Rectal smooth muscle tissue (tissue), 1 donor: ENCODE data around the gene DPP6.

ENCODE experiments used
- H3K27ac ChIP-seq: one replicate; pipeline ENCODE4 v1.7.0; 2013; ENCODE audit warnings: low read depth, low read length, inconsistent platforms
- H3K27me3 ChIP-seq: one replicate; pipeline ENCODE4 v1.7.0; 2013; ENCODE audit warnings: low read length; ENCODE audit not compliant: control insufficient read depth, insufficient read depth
- H3K36me3 ChIP-seq: one replicate; pipeline ENCODE4 v1.7.0; 2013; ENCODE audit warnings: low read length; ENCODE audit not compliant: control insufficient read depth, insufficient read depth
- H3K4me1 ChIP-seq: one replicate; pipeline ENCODE4 v1.7.0; 2013; ENCODE audit warnings: low read length; ENCODE audit not compliant: control insufficient read depth, insufficient read depth
- H3K4me3 ChIP-seq: one replicate; pipeline ENCODE4 v1.7.0; 2013; ENCODE audit warnings: low read length
- H3K9ac ChIP-seq: one replicate; pipeline ENCODE4 v1.7.0; 2013; ENCODE audit warnings: low read length

The DPP6 gene

DNA sequence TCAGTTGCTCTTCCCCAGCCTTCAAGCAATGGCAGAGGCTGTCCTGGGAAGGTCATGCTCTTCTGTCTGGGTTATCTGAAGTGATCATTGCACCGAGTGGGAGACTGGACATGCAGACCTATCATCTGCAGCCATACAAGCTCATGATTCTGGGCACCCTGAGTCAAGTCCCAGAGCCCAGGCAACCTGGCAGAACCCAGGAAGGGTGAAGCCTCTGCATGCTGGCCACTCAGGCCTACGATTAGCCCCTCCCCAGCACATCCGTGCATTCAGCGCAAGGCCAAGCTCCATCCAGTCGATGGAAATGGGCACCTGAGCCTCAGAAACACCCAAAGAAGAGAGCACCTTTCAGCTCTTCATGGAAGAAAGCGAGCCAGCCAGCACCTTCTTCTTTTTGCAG lies 688.9 kb downstream of the DPP6 start:
- no peaks in the 10 kb centered on the region for H3K27me3 ChIP-seq

DNA sequence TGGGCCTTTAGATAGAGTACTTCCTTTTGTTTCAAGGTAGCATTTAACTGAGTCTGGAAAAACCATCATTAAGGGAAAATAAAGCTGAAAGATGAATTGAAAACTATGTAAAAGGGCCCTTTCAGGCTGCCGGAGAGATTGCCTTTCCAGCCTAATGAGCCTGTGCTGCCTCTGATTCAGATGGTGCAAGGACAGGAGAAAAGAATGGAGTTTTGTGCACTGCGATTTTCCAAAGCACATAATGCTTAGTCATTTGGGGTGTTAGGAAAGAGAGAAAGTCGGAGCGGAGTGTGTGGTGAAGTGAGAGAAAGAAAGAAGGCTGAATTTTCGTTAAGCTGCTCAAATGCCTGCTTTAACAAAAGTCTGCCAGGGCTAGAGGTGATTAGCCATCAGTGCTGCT lies 691.0 kb downstream of the DPP6 start:
- Histone ChIP-seq H3K4me1 (no peaks in the 10 kb centered on the region), H3K27ac (no peak overlapping the region), H3K4me3 (no peak overlapping the region), H3K9ac (no peak overlapping the region), H3K27me3 (no peaks in the 10 kb centered on the region), H3K36me3 (no peaks in the 10 kb centered on the region)

More for the DNA sequence above, 688.9 kb downstream of the DPP6 start:
- no peak overlapping the region for H3K27ac ChIP-seq
- H3K36me3 ChIP-seq, result no peaks in the 10 kb centered on the region
- H3K9ac ChIP-seq, result no peak overlapping the region
- no peaks in the 10 kb centered on the region for H3K4me1 ChIP-seq
- H3K4me3 ChIP-seq, result no peak overlapping the region

GRCh38 chr7:154744256-154744860 lies 692.2 kb downstream of the DPP6 start:
- no peak overlapping the region for H3K9ac ChIP-seq
- no peak overlapping the region for H3K27ac ChIP-seq
- peaks cover 3% of the 10 kb centered on the region for H3K27me3 ChIP-seq
- H3K4me3 ChIP-seq, result no peak overlapping the region
- H3K4me1 ChIP-seq, result no peaks in the 10 kb centered on the region
- H3K36me3 ChIP-seq, result no peaks in the 10 kb centered on the region

- H3K4me1 ChIP-seq, result no peaks in the 10 kb centered on the region
- no peak overlapping the region for H3K27ac ChIP-seq
- no peaks in the 10 kb centered on the region for H3K36me3 ChIP-seq
- H3K4me3 ChIP-seq, result no peak overlapping the region
- H3K27me3 ChIP-seq, result peaks cover 3% of the 10 kb centered on the region
- H3K9ac ChIP-seq, result no peak overlapping the region
These were observed 692.7 kb downstream of the DPP6 start for GRCh38 chr7:154744861-154745258.

DNA sequence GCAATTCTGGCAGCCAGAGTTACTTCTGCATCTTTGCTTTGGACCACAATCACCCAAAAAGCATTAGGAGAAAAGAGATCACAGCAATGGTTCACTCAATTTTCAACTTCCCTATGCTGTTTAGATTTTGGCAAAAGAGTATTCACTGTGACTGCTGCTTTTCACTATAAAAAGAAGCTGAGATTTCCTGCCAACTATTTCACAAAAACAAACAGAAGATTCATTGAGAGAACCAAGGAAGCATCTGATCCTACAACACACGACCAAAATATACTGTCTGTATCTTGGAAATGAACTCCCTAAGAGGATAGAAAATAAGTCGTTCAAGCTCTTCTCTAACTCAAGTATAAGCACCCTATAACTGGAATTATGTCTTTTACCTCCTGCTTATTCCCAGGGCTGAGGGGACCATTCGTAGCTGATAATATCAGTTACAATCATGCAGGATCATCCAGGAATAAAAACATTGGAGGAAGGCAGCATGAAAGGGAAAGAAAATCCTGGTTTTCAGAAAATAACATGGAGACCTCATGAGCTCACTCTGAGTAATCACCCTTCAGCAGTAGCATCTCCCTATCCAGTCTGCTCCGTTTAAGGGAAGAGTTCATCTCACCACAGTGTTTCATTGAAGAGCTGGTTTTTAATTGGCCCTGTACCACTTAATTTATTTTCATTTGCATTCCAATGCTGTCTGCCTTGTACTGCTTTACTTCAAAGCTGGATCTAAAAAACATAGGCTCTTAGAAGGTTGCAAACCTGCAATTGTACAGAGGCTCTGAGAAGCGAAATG lies 694.6 kb downstream of the DPP6 start:
- Histone ChIP-seq H3K27ac (no peak overlapping the region), H3K4me3 (no peak overlapping the region), H3K4me1 (no peaks in the 10 kb centered on the region), H3K9ac (no peak overlapping the region), H3K27me3 (peaks cover 3% of the 10 kb centered on the region), H3K36me3 (no peaks in the 10 kb centered on the region)

GRCh38 chr7:154748089-154748786 lies 696.0 kb downstream of the DPP6 start:
- Histone ChIP-seq H3K36me3 (no peaks in the 10 kb centered on the region), H3K4me3 (no peak overlapping the region), H3K27ac (no peak overlapping the region), H3K4me1 (no peaks in the 10 kb centered on the region), H3K9ac (no peak overlapping the region), H3K27me3 (peaks cover 3% of the 10 kb centered on the region)

DNA sequence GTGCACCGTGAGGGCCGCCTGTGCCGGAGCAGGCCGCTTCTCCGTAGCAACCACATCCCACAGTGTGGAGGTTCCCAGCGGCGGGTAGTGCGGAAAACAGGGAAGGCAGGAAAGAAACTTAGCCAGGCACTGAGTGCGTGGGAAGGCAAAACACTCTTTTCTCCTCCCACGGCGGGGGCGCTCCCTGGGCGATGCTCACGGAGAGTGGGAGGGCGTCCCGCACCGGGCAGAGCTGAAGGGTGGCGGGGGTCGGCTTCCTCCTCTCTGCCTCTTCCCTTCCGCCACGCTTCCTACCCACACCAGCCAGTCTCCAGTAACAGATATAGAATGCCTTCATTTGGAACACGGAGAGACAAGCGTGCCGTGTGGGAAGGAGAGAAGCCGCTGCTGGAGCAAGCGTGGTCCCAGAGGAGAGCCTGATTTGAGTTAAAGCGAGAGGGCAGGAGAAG lies 698.2 kb downstream of the DPP6 start:
- H3K4me1 ChIP-seq, result no peaks in the 10 kb centered on the region
- H3K27me3 ChIP-seq, result peaks cover 3% of the 10 kb centered on the region
- H3K27ac ChIP-seq, result no peak overlapping the region
- H3K9ac ChIP-seq, result no peak overlapping the region
- H3K4me3 ChIP-seq, result no peak overlapping the region
- H3K36me3 ChIP-seq, result no peaks in the 10 kb centered on the region

DNA sequence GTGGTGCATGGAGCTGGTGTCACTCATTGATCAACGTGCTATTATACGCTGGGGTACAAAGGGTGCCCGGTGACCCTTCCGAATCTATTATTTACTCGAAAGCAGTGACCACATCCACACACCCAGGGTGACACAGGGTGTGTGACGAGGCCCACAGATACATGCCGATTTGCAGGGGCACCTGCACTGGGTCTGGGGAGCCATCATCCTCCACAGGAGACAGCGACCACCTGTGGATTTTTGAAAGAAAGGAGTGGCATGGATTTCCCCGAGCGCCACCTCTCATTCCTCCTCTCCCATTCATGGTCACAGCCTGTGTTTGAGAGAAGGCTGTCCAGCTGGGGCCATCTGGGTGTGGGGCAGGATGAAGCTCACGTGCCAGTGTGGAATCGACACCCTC lies 701.0 kb downstream of the DPP6 start:
- Histone ChIP-seq H3K27me3 (peaks cover 3% of the 10 kb centered on the region), H3K4me3 (no peak overlapping the region), H3K36me3 (no peaks in the 10 kb centered on the region), H3K4me1 (no peaks in the 10 kb centered on the region), H3K27ac (no peak overlapping the region), H3K9ac (no peak overlapping the region)

GRCh38 chr7:154757756-154758155 lies 705.6 kb downstream of the DPP6 start:
- Histone ChIP-seq H3K4me3 (no peak overlapping the region), H3K27me3 (no peaks in the 10 kb centered on the region), H3K9ac (no peak overlapping the region), H3K4me1 (no peaks in the 10 kb centered on the region), H3K36me3 (no peaks in the 10 kb centered on the region), H3K27ac (no peak overlapping the region)

DNA sequence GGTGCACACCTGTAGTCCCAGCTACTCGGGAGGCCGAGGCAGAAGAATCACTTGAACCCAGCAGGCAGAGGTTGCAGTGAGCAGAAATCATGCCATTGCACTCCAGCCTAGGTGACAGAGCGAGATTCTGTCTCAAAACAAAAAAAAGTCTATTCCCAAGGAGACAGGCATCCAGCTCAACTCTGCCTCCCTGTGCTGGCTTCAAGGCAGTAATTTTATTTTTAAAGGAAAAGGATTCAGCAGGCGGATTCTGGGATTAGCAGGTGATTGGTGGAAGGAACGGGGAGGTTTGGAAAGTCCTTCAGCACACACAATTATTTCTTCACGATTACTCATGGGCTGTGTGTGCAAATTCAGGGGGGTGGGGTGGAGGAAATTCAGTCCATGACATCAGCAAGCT lies 707.8 kb downstream of the DPP6 start:
- H3K36me3 ChIP-seq, result no peaks in the 10 kb centered on the region
- H3K4me1 ChIP-seq, result no peaks in the 10 kb centered on the region
- H3K27me3 ChIP-seq, result no peaks in the 10 kb centered on the region
- H3K27ac ChIP-seq, result no peak overlapping the region
- no peak overlapping the region for H3K9ac ChIP-seq
- H3K4me3 ChIP-seq, result no peak overlapping the region

DNA sequence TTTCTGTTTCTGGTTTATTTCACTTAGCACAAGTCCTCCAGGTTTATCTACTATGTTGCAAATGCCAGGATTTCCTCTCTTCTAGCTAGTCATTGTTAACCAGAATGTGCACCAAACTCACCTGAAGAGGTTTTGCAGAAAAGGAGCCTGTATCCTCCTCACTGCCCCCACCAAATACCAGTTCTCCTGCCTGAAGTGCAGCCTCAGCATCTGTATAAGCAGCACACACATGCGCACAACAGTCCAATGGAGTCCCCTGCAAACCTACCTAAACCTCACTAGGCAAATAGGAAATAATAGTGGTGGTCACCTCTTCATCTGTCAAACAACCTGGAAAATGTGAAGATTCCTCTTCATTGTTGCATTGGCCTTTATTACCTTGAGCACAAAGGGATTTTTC lies 712.9 kb downstream of the DPP6 start:
- Histone ChIP-seq H3K4me3 (no peak overlapping the region), H3K27ac (no peak overlapping the region), H3K27me3 (no peaks in the 10 kb centered on the region), H3K4me1 (no peaks in the 10 kb centered on the region), H3K36me3 (no peaks in the 10 kb centered on the region), H3K9ac (no peak overlapping the region)

DNA sequence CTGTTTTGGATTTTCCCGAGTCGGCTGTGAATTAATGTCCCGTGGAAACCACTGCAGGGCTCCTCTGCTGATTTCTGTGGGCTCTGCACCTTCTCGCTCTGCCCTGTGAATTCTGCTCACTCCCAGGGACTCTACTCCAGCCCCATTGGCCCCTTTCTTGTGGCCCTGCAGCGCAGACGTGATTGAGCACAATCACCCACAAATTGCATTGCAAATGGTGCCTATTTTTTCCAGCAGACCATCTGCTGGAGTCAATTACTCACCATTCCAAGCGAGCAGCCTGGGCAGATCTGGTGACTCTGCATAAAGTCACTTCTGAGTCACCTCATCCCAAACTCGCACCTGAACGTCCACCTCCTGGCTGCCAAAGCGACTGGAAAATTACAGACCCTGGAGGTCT lies 714.9 kb downstream of the DPP6 start:
- Histone ChIP-seq H3K9ac (no peak overlapping the region), H3K27ac (no peak overlapping the region), H3K36me3 (no peaks in the 10 kb centered on the region), H3K4me1 (no peaks in the 10 kb centered on the region), H3K27me3 (no peaks in the 10 kb centered on the region), H3K4me3 (no peak overlapping the region)
